Right lobe of liver (tissue), 4 donors: ENCODE results near the gene LRRC3.

ENCODE experiments used
- CTCF ChIP-seq, 4 donors: fragments of 200-600 bp in 3 of 4; fragments of 450-650 bp in 1 of 4; IDR thresholded peaks; one replicate each; pipeline versions ENCODE4 v1.5.1 to v1.8.0; 2016 to 2022; ENCODE audit warnings: antibody characterized with exemption in 4 of 4, mild to moderate bottlenecking in 2 of 4
- POLR2A ChIP-seq: fragments of 450-650 bp; IDR thresholded peaks from one replicate; pipeline ENCODE4 v1.6.1; 2017; ENCODE audit warnings: antibody characterized with exemption, mild to moderate bottlenecking
- donor health status: DM: no; HTN: no; CAD: no.
- donor health status: DM: no; HTN: no; CAD: no.
- donor health status: DM: no; HTN: yes; CAD: no.

- TF ChIP-seq CTCF (IDR thresholded peaks at IDR 0.05) (no peak), POLR2A (no peak)
Observed at GRCh38 chr21:44443291-44443890, 11.9 kb upstream of the LRRC3 start.
